ENCODE results near the gene EYA2. TPM values are rescaled to one million over a fixed set of nuclear protein-coding genes. Genes with fewer than 3 reads are reported as not detected.

Gene EYA2
- total RNA-seq, 1 donor from 2014 or later: 8.1 TPM

- H3K9me3 Mint-ChIP-seq: no peaks in the 10 kb centered on the region
- peaks cover 9% of the 10 kb centered on the region for H3K4me1 Mint-ChIP-seq (ENCODE audit: unreplicated experiment)
- H3K27me3 Mint-ChIP-seq: no peaks in the 10 kb centered on the region
- H3K4me3 Mint-ChIP-seq: no peak overlapping the region
- H3K36me3 Mint-ChIP-seq: peaks cover 23% of the 10 kb centered on the region
- H3K27ac Mint-ChIP-seq: no peak overlapping the region
- TF ChIP-seq CTCF (conservative IDR thresholded peaks at IDR 0.05): no peak
- no peak for DNase-seq (ENCODE audit: extremely low spot score, unreplicated experiment)
These were observed 337.9 kb downstream of the EYA2 start for GRCh38 chr20:47232518-47232917.

DNA sequence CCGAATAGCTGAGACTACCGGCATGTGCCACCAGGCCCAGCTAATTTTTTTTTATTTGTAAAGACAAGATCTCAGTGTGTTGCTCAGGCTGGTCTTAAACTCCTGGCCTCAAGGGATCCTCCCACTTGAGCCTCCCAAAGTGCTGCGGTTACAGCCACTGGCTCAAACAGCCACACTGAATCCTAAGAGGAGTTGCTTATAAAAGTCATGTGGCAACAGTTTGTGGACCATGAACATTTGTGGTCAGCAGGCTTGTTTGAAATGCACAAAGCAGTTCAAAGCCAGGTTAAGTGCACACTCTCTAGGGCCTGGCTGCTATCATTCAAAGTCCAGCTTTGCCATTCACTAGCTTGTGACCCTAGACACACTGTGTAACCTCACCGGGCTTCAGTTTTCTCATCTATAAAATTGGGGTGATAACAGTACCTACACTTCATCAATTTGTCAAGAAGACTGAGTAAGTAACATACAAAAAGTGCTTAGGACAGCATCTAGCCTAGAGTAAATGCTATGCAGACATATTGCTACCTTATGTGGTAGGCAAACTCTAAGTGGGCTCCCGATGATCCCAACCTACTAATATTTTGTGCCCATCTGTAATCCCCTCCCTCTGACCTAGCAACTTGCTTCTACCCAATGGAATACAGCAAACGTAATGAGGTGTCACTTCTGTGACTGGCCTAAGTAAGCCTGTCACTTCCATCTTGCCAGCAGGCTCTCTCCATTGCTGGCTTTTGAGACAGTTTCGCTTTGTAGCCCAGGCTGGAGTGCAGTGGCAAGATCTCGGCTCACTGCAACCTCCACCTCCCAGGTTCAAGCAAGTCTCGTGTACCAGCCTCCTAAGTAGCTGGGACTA is 338.9 kb downstream of the EYA2 start:
- Mint-ChIP-seq H3K27ac (peak overlapping the region; percentile 70), H3K9me3 (no peaks in the 10 kb centered on the region), H3K4me1 (ENCODE audit: unreplicated experiment) (peaks cover 9% of the 10 kb centered on the region), H3K27me3 (no peaks in the 10 kb centered on the region), H3K4me3 (no peak overlapping the region), H3K36me3 (peaks cover 28% of the 10 kb centered on the region)
- DNase-seq (ENCODE audit: extremely low spot score, unreplicated experiment): no peak
- no peak for TF ChIP-seq CTCF (conservative IDR thresholded peaks at IDR 0.05)

GRCh38 chr20:47235111-47235510 is 340.5 kb downstream of the EYA2 start:
- no peak for TF ChIP-seq CTCF (conservative IDR thresholded peaks at IDR 0.05)
- Mint-ChIP-seq H3K4me1 (ENCODE audit: unreplicated experiment) (peaks cover 9% of the 10 kb centered on the region), H3K4me3 (no peak overlapping the region), H3K27me3 (no peaks in the 10 kb centered on the region), H3K27ac (no peak overlapping the region), H3K36me3 (peaks cover 33% of the 10 kb centered on the region), H3K9me3 (no peaks in the 10 kb centered on the region)
- DNase-seq (ENCODE audit: extremely low spot score, unreplicated experiment): no peak

DNA sequence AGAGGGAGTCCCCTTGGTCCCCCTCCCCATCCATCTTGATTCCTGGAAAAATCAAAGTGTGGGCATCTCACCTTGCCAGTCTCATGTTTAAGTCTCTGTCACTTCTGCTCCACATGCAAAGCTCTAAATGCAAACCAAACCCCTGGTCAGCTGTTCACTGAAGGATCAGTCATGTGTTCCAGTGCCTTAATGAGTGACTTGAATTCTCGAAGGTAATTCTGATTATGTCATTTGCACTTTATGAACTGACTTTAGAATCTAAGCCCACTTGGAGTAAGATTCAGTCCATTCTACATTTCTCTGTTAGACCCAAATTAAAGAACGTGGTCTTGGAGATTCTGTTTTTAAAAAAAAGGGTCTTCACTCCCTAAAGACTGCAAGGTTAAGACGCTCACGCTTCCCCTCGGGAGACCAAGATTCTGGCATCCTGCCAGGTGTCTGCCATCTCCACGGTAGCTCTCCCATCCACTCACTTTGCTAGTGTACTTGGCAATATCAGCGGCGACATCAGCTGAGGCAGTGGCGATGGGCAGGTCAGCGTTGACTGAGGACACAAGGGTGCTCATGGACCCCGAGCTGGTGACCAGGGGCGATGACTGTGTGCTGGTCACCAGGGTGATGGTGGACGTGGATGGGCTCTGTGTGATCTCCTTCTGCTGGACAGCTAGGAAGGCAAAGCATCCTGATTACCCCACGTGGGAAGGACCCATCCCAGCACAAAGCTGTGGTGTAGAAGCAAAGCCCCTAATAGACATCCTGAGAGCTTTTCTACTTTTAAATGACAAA is 341.4 kb downstream of the EYA2 start:
- TF ChIP-seq CTCF (conservative IDR thresholded peaks at IDR 0.05): no peak
- H3K4me3 Mint-ChIP-seq: no peak overlapping the region
- H3K9me3 Mint-ChIP-seq: no peaks in the 10 kb centered on the region
- no peaks in the 10 kb centered on the region for H3K27me3 Mint-ChIP-seq
- DNase-seq (ENCODE audit: extremely low spot score, unreplicated experiment): no peak
- no peak overlapping the region for H3K27ac Mint-ChIP-seq
- H3K4me1 Mint-ChIP-seq (ENCODE audit: unreplicated experiment): peaks cover 9% of the 10 kb centered on the region
- H3K36me3 Mint-ChIP-seq: peaks cover 27% of the 10 kb centered on the region

DNA sequence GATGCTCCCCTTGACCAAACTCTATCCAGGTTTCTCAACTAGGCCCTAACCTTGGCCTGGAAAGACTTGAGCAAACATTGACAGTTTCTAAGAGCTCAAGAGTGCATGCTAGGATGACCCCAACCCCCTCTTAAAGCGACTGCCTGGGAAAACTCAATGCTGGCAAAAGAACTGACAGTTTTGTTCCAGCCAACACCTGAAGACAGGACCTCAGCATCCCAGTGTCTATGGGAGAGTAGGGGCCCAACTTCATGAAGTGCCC is 341.9 kb downstream of the EYA2 start:
- Mint-ChIP-seq H3K4me1 (ENCODE audit: unreplicated experiment) (peaks cover 8% of the 10 kb centered on the region), H3K4me3 (no peak overlapping the region)

More for the DNA sequence above, 341.9 kb downstream of the EYA2 start:
- TF ChIP-seq CTCF (conservative IDR thresholded peaks at IDR 0.05): no peak
- H3K27me3 Mint-ChIP-seq: no peaks in the 10 kb centered on the region
- H3K9me3 Mint-ChIP-seq: no peaks in the 10 kb centered on the region
- H3K27ac Mint-ChIP-seq: no peak overlapping the region
- DNase-seq (ENCODE audit: extremely low spot score, unreplicated experiment): no peak
- H3K36me3 Mint-ChIP-seq: peaks cover 27% of the 10 kb centered on the region

All from type B pancreatic cell (in vitro differentiated cells).